Measurements from ENCODE around the gene GALNT18.
"Not testable (repeated sequence)": the region's sequence is repeated elsewhere in the genome, so short reads cannot be mapped to it uniquely, and the experiment has no call there.

Gene GALNT18

DNA sequence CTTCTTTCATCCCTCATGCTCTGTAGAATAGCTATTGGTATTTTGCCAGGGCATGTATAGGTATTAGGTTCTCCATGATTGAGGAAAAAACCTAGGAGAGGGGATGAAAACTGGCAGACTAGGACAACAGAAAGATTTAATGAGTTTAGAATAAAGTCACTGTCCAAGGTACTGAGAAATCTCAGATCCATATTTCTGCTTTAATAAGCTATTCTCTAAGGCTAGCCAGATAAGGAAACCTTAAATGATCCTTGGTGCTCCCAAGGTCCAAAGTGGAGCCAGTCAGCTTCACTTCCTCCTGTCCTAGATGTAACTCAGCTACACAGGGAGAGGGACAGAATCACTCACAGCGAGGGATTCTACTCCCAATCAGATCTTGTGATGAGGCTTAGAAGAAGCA is 255.0 kb downstream of the GALNT18 start:
- no peak for DNase-seq (ENCODE audit: low read depth in 4 of 4, low spot score in 1 of 4)

DNA sequence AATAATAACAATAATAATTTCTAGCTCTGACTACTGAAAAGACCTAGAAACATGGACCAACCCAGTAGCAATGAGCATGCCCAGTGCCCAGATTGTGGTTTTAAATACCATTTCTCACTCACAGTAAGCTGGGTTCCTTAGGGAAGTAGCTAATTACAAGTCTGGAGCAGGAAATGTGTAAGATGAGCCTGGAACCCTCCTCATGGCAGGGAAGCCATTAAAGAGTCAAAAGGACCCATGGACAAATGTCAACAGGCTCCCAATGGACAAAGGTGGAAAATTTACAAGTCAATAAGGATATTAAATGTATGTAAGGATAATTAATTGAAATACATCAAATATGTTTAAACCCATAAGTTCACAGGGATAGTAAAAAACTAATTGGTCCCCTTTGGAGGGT is 258.1 kb downstream of the GALNT18 start:
- no peak for DNase-seq (ENCODE audit: low read depth in 4 of 4, low spot score in 1 of 4)

GRCh38 chr11:11359611-11360010 is 262.2 kb downstream of the GALNT18 start:
- DNase-seq (ENCODE audit: low read depth in 4 of 4, low spot score in 1 of 4): no peak

GRCh38 chr11:11356842-11357241 is 265.0 kb downstream of the GALNT18 start:
- no peak for DNase-seq (ENCODE audit: low read depth in 4 of 4, low spot score in 1 of 4)

GRCh38 chr11:11352878-11353277 is 268.9 kb downstream of the GALNT18 start, which contains the start of gene CSNK2A3:
TSS of gene CSNK2A3 (minus strand) at chr11:11353250. CDS start at chr11:11353119, 131 bp downstream.
- not testable (repeated sequence) for DNase-seq (ENCODE audit: low read depth in 4 of 4, low spot score in 1 of 4)

- not testable (repeated sequence) for DNase-seq (ENCODE audit: low read depth in 4 of 4, low spot score in 1 of 4)
These were observed 270.0 kb downstream of the GALNT18 start for GRCh38 chr11:11351851-11352250.

GRCh38 chr11:11351042-11351586 is 270.7 kb downstream of the GALNT18 start:
- no peak for DNase-seq (ENCODE audit: low read depth in 4 of 4, low spot score in 1 of 4)

- DNase-seq (ENCODE audit: low read depth in 4 of 4, low spot score in 1 of 4): no peak
These were observed 271.9 kb downstream of the GALNT18 start for GRCh38 chr11:11349870-11350337.

GRCh38 chr11:11349106-11349825 is 272.5 kb downstream of the GALNT18 start:
- no peak for DNase-seq (ENCODE audit: low read depth in 4 of 4, low spot score in 1 of 4)

- DNase-seq (ENCODE audit: low read depth in 4 of 4, low spot score in 1 of 4): no peak
These were observed 273.5 kb downstream of the GALNT18 start for GRCh38 chr11:11348303-11348702.

GRCh38 chr11:11347592-11347991 is 274.2 kb downstream of the GALNT18 start:
- DNase-seq (ENCODE audit: low read depth in 4 of 4, low spot score in 1 of 4): no peak

DNA sequence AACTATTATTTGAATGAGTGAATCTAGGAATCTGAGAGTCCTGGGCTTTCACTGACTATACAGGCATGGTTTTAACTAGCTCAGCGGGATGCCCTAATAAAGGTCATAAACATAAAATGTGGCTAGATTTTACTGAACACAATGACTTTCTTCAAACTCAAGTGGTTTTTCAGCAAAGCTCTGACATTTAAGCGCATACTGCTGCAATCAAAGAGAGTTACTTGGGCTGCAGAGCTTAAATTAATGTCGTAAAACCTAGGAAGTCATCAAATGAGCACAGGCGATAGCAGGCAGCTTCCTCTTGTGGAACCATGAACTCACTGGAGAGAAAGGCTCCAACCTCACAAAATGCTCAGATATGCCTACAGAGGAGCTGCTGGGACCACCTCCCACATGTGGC is 275.5 kb downstream of the GALNT18 start:
- no peak for DNase-seq (ENCODE audit: low read depth in 4 of 4, low spot score in 1 of 4)

- no peak for DNase-seq (ENCODE audit: low read depth in 4 of 4, low spot score in 1 of 4)
These were observed 276.7 kb downstream of the GALNT18 start for GRCh38 chr11:11345099-11345498.

GRCh38 chr11:11344045-11344444 is 277.8 kb downstream of the GALNT18 start:
- no peak for DNase-seq (ENCODE audit: low read depth in 4 of 4, low spot score in 1 of 4)

GRCh38 chr11:11338304-11338703 is 283.5 kb downstream of the GALNT18 start:
- DNase-seq (ENCODE audit: low read depth in 4 of 4, low spot score in 1 of 4): no peak

GRCh38 chr11:11336664-11337063 is 285.1 kb downstream of the GALNT18 start:
- no peak for DNase-seq (ENCODE audit: low read depth in 4 of 4, low spot score in 1 of 4)

GRCh38 chr11:11335043-11335442 is 286.8 kb downstream of the GALNT18 start:
- no peak for DNase-seq (ENCODE audit: low read depth in 4 of 4, low spot score in 1 of 4)

DNA sequence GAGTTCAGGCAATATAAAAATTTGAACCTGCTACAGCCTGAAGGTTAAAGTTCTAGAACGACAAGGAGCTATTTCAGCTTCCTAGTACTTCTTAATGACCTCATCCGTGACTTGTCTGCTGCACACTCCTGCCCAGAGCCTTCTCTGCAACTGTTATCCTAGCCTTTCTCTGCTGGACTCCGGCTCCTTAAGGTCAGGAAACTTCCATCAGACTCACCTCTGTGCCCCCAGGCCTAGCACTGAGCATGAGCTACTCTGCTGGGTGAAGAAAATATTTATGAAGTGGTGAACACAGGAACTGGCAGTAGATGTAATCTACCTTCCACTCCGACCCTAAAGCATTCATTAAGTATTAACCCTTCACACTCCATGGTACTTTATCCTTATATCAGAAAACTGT is 287.2 kb downstream of the GALNT18 start:
- DNase-seq (ENCODE audit: low read depth in 4 of 4, low spot score in 1 of 4): no peak

DNA sequence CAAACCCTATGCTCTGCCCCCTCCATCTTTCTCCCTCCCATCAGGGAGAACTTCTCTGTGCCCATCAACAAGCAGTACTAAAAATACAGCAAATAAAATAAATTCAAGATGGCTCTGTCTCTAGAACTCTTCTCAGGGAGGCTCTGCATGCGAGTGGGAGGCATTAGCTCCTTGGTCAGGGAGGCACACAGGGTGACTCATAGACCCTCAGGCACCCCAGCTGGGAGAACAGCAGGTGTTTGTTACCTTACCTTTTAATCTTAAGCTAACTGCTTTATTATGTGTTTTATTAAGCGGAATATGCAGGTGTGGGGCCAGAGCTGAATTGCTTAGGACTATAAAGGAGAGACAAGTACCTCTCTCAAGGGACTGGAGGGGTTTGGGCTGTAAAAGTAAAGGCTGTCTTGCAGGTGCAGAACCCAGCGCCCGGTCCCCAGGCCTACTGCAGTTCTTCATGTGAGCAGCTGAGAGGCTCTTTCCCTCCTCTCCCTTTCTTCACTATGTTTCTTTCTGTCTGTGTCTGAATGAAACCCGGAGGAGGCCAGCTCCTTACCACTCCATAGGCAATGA is 289.6 kb downstream of the GALNT18 start:
- no peak for DNase-seq (ENCODE audit: low read depth in 4 of 4, low spot score in 1 of 4)

GRCh38 chr11:11329062-11329806 is 292.6 kb downstream of the GALNT18 start:
- no peak for DNase-seq (ENCODE audit: low read depth in 4 of 4, low spot score in 1 of 4)

- no peak for DNase-seq (ENCODE audit: low read depth in 4 of 4, low spot score in 1 of 4)
These were observed 297.7 kb downstream of the GALNT18 start for GRCh38 chr11:11324090-11324489.

GRCh38 chr11:11322101-11322500 is 299.7 kb downstream of the GALNT18 start:
- DNase-seq (ENCODE audit: low read depth in 4 of 4, low spot score in 1 of 4): no peak
